ENCODE data around the gene NLGN2. TPM values are rescaled to one million over a fixed set of nuclear protein-coding genes. Genes with fewer than 3 reads are reported as not detected.

NLGN2 gene
- total RNA-seq, 1 donor from 2014 or later: 8.2 TPM

DNA sequence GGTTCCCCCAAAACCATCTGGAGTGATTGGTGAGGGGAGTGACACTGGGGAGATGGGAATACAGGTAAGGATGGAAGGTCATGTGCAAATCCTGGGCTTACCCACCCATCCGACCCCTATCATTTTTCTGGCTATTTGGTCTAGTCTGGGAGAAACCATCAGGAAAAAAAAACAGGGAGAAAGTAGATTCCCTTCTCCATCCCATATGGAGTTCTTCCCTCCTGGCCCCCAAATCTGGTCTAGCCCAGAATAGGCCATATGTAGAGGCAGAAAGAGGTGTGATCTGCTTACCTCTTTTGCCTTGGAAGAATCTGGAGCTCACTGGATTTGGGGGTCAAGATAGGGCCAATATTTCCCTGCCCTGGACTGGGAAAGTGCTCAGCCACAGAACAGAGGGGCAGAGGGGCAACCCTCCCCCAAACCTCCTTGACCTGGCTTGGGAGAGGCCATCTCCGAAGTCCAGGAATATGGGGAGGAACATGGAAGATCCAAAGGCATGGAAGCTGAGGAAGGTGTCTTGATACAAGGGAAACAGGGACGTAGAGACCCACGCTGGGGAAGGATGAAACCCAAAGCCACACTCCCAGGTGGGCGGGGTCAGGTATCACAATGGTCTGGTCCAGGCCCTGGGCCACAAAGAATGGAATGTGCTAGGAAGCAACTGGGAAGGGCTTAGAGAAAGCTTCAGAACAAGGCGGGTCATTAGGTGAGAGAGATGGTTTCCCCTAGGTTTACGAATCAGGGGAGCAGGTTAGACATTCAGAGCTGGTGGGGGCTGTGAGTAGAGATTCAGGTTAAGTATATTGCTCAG is 53.4 kb downstream of the NLGN2 start:
- FAIRE-seq (no peak), DNase-seq (ENCODE audit: low spot score in 2 of 2) (no peak)

- DNase-seq (ENCODE audit: low spot score in 2 of 2): no peak
- FAIRE-seq: no peak
These were observed 55.1 kb downstream of the NLGN2 start for GRCh38 chr17:7462474-7463371.

DNA sequence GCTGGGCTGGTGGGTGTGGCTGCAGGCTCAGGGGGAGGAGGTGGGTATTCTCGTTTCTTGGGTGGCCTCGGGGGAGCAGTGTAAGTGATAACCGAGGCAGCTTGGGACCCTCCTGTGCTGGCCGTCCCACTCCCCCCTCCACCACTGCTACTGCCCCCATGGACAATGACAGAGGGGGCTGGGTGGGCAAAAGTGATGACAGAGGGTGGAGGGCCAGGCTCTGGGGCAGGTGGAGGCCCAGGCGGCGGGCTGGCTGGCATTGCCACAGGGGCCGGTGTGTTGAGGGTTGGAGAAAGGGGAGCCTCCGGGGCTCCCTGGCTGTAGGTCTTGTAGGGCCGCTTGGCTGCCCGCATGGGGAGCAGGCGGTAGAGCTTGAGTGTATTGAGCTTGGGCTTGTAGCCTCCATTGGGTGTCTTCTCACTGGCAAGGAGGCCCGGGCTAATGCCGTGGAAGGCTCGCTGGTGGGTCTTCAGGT is 55.8 kb downstream of the NLGN2 start:
- DNase-seq (ENCODE audit: low spot score in 2 of 2): no peak
- no peak for FAIRE-seq

- no peak for FAIRE-seq
- peak in 1 of 2 donors; percentile 34 for DNase-seq (ENCODE audit: low spot score in 2 of 2)
These were observed 56.4 kb downstream of the NLGN2 start for GRCh38 chr17:7464081-7464480.

DNA sequence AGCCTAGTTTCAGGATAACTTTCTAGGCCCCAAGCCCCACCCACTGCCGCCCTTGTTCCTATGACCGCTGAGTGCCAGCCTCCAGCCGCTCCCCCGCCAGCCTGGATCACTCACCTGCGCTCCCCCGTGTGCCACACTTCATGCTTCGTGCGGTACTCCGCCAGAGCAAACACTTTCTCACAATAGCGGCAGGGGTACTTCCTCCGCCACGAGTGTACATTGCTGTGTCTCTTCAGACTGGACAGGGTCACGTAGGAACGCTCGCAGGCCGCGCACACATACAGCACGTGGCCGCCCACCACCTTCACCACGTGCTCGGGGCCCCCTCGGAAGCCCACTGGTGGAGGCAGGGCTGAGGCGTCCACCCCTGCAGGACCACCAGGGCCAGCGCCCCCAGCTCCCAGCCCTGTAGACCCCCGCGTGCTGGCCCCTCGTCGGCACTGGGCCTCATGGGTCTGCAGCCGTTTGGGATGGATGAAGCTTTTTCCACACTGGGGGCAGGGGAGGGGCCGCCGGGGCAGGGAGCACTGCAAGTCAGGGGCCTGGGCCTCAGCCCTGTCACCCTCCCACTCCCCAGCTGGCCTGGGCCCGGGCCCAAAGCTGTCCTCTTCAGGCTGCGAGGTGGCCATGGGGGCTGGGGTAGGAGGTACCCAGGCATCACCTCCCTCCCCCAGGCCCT is 58.1 kb downstream of the NLGN2 start:
- DNase-seq (ENCODE audit: low spot score in 2 of 2): peak in 1 of 2 donors; percentile 10
- no peak for FAIRE-seq

DNA sequence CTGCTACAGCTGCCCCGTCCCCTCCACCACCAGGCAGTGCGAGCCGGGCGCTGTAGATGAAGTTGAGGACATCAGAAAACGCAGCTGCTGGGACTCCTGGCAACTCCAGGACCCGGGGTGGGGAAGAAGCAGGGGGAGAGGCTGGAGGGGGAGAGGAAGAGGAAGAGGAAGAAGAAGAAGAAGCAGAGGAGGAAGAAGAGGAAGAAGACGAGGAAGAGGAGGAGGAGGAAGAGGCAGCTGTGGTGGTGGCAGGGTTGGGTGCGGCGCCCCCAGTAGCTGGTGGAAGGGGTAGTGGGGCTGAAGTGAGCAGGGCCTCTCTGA is 58.6 kb downstream of the NLGN2 start:
- FAIRE-seq (no peak), DNase-seq (ENCODE audit: low spot score in 2 of 2) (no peak)

DNA sequence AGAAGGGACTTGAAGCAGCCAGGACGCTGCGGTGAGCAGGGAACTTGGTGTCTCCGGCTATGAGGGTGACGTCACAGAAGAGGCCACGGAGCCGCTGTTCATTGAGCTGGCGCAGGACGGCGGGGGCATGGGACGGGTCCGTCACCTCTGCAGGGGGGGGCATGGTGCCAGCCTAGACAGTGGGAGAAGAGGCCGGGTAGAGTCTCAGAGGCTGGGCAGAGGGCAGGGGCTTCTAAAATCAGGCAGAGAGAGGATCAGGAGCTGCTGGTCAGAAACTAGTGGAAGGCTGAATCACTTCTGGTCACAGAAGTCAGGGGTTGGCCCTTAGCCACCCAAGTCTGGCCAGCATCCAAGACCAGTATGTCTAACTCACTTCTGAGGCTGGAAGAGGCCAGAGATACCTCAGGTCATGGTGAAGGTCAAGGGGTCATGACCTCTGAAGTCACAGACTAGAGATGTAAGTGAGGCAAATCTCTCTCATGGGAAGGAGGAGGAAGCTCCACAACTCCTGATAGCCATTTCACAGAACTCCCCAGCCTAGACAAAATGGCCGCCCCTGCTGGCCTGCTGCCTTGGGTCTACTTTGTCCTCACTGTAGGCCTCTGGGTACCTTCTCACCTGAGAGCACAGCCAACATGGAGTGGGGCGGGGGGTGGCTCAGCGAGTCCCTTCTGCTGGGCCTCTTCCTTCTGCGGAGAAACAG is 59.1 kb downstream of the NLGN2 start:
- FAIRE-seq: no peak
- DNase-seq (ENCODE audit: low spot score in 2 of 2): peak in 1 of 2 donors; percentile 44

DNA sequence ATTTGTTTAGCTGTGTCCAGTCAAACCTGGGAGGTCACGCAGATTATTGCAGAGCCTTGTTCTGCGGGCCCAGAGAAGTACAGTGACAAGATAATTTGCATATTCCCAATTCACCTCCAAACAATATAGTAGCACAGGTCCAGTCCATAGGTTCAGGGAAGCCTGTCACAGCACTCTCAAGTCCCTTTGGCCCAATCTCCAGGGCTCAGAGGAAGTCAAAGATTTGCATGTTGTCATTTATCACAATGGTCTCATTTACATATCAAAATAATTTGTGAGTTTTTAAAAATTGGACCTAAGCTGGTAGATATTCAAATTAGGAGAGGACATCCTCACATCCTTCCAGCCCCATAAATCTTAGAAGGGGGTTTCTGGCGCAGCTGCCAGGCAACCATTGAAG is 59.9 kb downstream of the NLGN2 start:
- FAIRE-seq: no peak
- no peak for DNase-seq (ENCODE audit: low spot score in 2 of 2)

GRCh38 chr17:7468290-7468689 is 60.6 kb downstream of the NLGN2 start:
- DNase-seq (ENCODE audit: low spot score in 2 of 2) (no peak), FAIRE-seq (no peak)

DNA sequence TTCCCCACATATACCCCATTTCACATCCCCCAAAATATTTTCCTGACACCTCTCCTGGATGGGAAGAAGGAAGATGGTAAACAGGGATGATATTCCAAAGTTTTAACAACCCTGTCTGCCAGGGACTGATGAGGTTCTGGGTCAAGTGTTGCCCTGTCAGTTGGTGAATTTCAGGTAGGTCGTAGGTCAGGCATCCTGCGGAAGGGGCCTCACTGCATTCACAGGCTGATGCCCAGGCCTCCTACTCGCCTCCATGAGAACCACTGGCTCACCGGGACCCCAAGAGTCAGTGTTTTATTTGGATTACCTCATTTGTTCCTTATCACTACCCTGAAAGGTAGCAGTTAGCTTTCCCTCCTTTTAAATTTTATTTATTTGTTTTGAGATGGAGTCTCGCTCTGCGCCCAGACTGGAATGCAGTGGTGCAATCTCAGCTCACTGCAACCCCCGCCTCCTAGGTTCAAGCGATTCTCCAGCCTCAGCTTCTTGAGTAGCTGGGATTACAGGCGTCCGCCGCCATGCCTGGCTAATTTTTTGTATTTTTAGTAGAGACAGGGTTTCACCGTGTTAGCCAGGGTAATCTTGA is 61.3 kb downstream of the NLGN2 start:
- no peak for FAIRE-seq
- no peak for DNase-seq (ENCODE audit: low spot score in 2 of 2)

Other genes starting within 250 kb of the NLGN2 start
- gene ASGR1, start 228.5 kb upstream of the NLGN2 start, total RNA-seq: 18.8 TPM
- 111 TPM for gene DLG4, start 188.0 kb upstream of the NLGN2 start, total RNA-seq
- 65.6 TPM for gene ACADVL, start 187.9 kb upstream of the NLGN2 start, total RNA-seq
- gene DVL2, start 173.3 kb upstream of the NLGN2 start, total RNA-seq: 53.4 TPM
- 34.6 TPM for gene PHF23, start 168.4 kb upstream of the NLGN2 start, total RNA-seq
- gene GABARAP, start 165.4 kb upstream of the NLGN2 start, total RNA-seq: 108 TPM
- 18.8 TPM for gene CTDNEP1, start 156.1 kb upstream of the NLGN2 start, total RNA-seq
- gene ELP5, start 155.6 kb upstream of the NLGN2 start, total RNA-seq: 26.9 TPM
- gene CLDN7, start 145.4 kb upstream of the NLGN2 start, total RNA-seq: 0.82 TPM
- under 0.01 TPM for gene SLC2A4, start 126.1 kb upstream of the NLGN2 start, total RNA-seq
- gene YBX2, start 113.2 kb upstream of the NLGN2 start, total RNA-seq: 1.2 TPM
- 208 TPM for gene EIF5A, start 100.2 kb upstream of the NLGN2 start, total RNA-seq
- 35.5 TPM for gene GPS2, start 92.5 kb upstream of the NLGN2 start, total RNA-seq
- gene NEURL4, start 78.5 kb upstream of the NLGN2 start, total RNA-seq: 44.8 TPM
- 0.41 TPM for gene ACAP1, start 71.3 kb upstream of the NLGN2 start, total RNA-seq
- gene KCTD11, start 55.7 kb upstream of the NLGN2 start, total RNA-seq: 3.3 TPM
- not detected for gene TMEM95, start 52.7 kb upstream of the NLGN2 start, total RNA-seq
- 0.82 TPM for gene TNK1, start 26.8 kb upstream of the NLGN2 start, total RNA-seq
- gene PLSCR3, start 13.3 kb upstream of the NLGN2 start, total RNA-seq: 10.6 TPM
- 80.3 TPM for gene TMEM256, start 3.7 kb upstream of the NLGN2 start, total RNA-seq
- not detected for gene SPEM1, start 12.5 kb downstream of the NLGN2 start, total RNA-seq
- gene SPEM2, start 17.8 kb downstream of the NLGN2 start, total RNA-seq: not detected
- gene SPEM3, start 21.0 kb downstream of the NLGN2 start, total RNA-seq: not detected
- gene TMEM102, start 27.6 kb downstream of the NLGN2 start, total RNA-seq: 2.0 TPM
- gene FGF11, start 31.7 kb downstream of the NLGN2 start, total RNA-seq: 5.3 TPM
- 16.7 TPM for gene CHRNB1, start 37.2 kb downstream of the NLGN2 start, total RNA-seq
- gene ZBTB4, start 71.8 kb downstream of the NLGN2 start, total RNA-seq: 11.8 TPM
- gene SLC35G6, start 73.6 kb downstream of the NLGN2 start, total RNA-seq: not detected
- 33.0 TPM for gene POLR2A, start 76.5 kb downstream of the NLGN2 start, total RNA-seq
- 3.7 TPM for gene TNFSF12, start 141.2 kb downstream of the NLGN2 start, total RNA-seq
- gene TNFSF13, start 150.9 kb downstream of the NLGN2 start, total RNA-seq: 1.2 TPM
- 102 TPM for gene SENP3, start 154.1 kb downstream of the NLGN2 start, total RNA-seq
- gene CD68, start 171.8 kb downstream of the NLGN2 start, total RNA-seq: 1.2 TPM
- gene MPDU1, start 176.0 kb downstream of the NLGN2 start, total RNA-seq: 35.1 TPM
- gene SOX15, start 182.2 kb downstream of the NLGN2 start, total RNA-seq: 1.2 TPM
- gene FXR2, start 207.1 kb downstream of the NLGN2 start, total RNA-seq: 68.1 TPM
- 31.4 TPM for gene SAT2, start 220.0 kb downstream of the NLGN2 start, total RNA-seq
- not detected for gene SHBG, start 222.3 kb downstream of the NLGN2 start, total RNA-seq
- 8.2 TPM for gene ATP1B2, start 243.1 kb downstream of the NLGN2 start, total RNA-seq